CD4-positive, CD25-positive, alpha-beta regulatory T cell (primary cell): ENCODE data around the gene FAM20C. TPM values are rescaled to one million over a fixed set of nuclear protein-coding genes. Genes with fewer than 3 reads are reported as not detected.
A peak's percentile ranks its signal among the peaks of the same experiment; 100 is the strongest.
"Not testable (repeated sequence)": the region's sequence is repeated elsewhere in the genome, so short reads cannot be mapped to it uniquely, and the experiment has no call there.

ENCODE experiments used
- ATAC-seq, 2 donors: fragments of 150-1000 bp; cut with Tn5 transposase; one replicate each; pipeline ENCODE4 v1.10.0; 2021; ENCODE audit warnings: low read depth in 2 of 2, moderate number of reproducible peaks in 2 of 2, moderate library complexity in 1 of 2
- DNase-seq, 3 donors: peaks; one replicate each; pipeline versions ENCODE4 v3.0.0 to v3.0.0-alpha.2; 2012 to 2022; ENCODE audit warnings: mixed read lengths in 1 of 3
- H3K27ac ChIP-seq: one replicate; pipeline ENCODE4 v1.7.0; 2013; ENCODE audit warnings: mild to moderate bottlenecking, low read length; ENCODE audit not compliant: insufficient read depth, poor library complexity, severe bottlenecking
- H3K27me3 ChIP-seq: one replicate; pipeline ENCODE4 v1.7.0; 2013; ENCODE audit warnings: low read length; ENCODE audit not compliant: control insufficient read depth, insufficient read depth
- H3K36me3 ChIP-seq: one replicate; pipeline ENCODE4 v1.7.0; 2013; ENCODE audit warnings: mild to moderate bottlenecking, low read length, moderate library complexity; ENCODE audit not compliant: control insufficient read depth, insufficient read depth
- H3K4me1 ChIP-seq: 2 replicates; pipeline ENCODE4 v1.7.0; 2013; ENCODE audit warnings: mild to moderate bottlenecking, low read length; ENCODE audit not compliant: insufficient read depth, control insufficient read depth, poor library complexity, severe bottlenecking
- H3K4me3 ChIP-seq: one replicate; pipeline ENCODE4 v1.7.0; 2013; ENCODE audit warnings: low read depth, mild to moderate bottlenecking, low read length, moderate library complexity
- H3K9me3 ChIP-seq, 2 experiments: 1 replicate in 1 of 2; 2 replicates in 1 of 2; pipeline ENCODE4 v1.7.0; 2013; ENCODE audit warnings: low read length in 2 of 2, mild to moderate bottlenecking in 1 of 2, moderate library complexity in 1 of 2; ENCODE audit not compliant: control insufficient read depth in 2 of 2
- H3K27ac Mint-ChIP-seq, 3 donors: one replicate each; pipeline ENCODE4 v1.8.0; 2020 to 2022; ENCODE audit warnings: mild to moderate bottlenecking in 3 of 3, mixed read lengths in 3 of 3, moderate library complexity in 2 of 3
- H3K27me3 Mint-ChIP-seq: one replicate; pipeline ENCODE4 v1.8.0; 2022; ENCODE audit warnings: mild to moderate bottlenecking, mixed read lengths
- H3K36me3 Mint-ChIP-seq: one replicate; pipeline ENCODE4 v1.8.0; 2020; ENCODE audit warnings: mixed read lengths
- H3K4me1 Mint-ChIP-seq, 4 donors: one replicate each; pipeline ENCODE4 v1.8.0; 2020 to 2022; ENCODE audit warnings: mixed read lengths in 4 of 4, mild to moderate bottlenecking in 1 of 4
- H3K4me3 Mint-ChIP-seq, 4 donors: one replicate each; pipeline ENCODE4 v1.8.0; 2020 to 2022; ENCODE audit warnings: mild to moderate bottlenecking in 4 of 4, mixed read lengths in 4 of 4, moderate library complexity in 3 of 4
- H3K9me3 Mint-ChIP-seq, 7 donors: one replicate each; pipeline ENCODE4 v1.8.0; 2020 to 2022; ENCODE audit warnings: mixed read lengths in 7 of 7, mild to moderate bottlenecking in 3 of 7, moderate library complexity in 2 of 7
- polyA plus RNA-seq, 4 donors: library from polyadenylated mRNA; unstranded; fragments of 300-500 nt; fragmentation: Illumina TruSeq; gene quantifications; one replicate each; pipeline ENCODE4 v1.2.3, GENCODE V29; 2021
- total RNA-seq: library from RNA; stranded (reverse); gene quantifications from one replicate; pipeline ENCODE4 v1.2.3, GENCODE V29; 2022

FAM20C gene
- total and polyA plus RNA-seq, 5 donors from 2014 or later = not detected

GRCh38 chr7:263483-264351 lies 71.3 kb downstream of the FAM20C start:
- not testable (repeated sequence) for ATAC-seq, H3K4me1 ChIP-seq, H3K4me3 ChIP-seq, H3K4me1 Mint-ChIP-seq, H3K9me3 ChIP-seq, H3K27ac ChIP-seq, H3K27me3 Mint-ChIP-seq, H3K36me3 ChIP-seq, H3K4me3 Mint-ChIP-seq, H3K9me3 Mint-ChIP-seq, H3K36me3 Mint-ChIP-seq, H3K27me3 ChIP-seq
- H3K27ac Mint-ChIP-seq = peak overlapping the region in 1 of 3 donors; percentile 65
- DNase-seq = peak; percentile 7 to 61 (median 48)

GRCh38 chr7:264541-265191 lies 72.3 kb downstream of the FAM20C start:
- H3K27me3 Mint-ChIP-seq = no peaks in the 10 kb centered on the region
- H3K4me1 Mint-ChIP-seq = peaks cover 0 to 6% (median 0%) of the 10 kb centered on the region in 4 donors
- peaks cover 0 to 5% (median 1%) of the 10 kb centered on the region in 7 donors for H3K9me3 Mint-ChIP-seq
- no peak overlapping the region for H3K4me3 ChIP-seq
- H3K36me3 ChIP-seq = no peaks in the 10 kb centered on the region
- ATAC-seq (no peak), DNase-seq (no peak)
- no peak overlapping the region for H3K4me3 Mint-ChIP-seq
- no peak overlapping the region for H3K27ac ChIP-seq
- no peaks in the 10 kb centered on the region for H3K27me3 ChIP-seq
- no peaks in the 10 kb centered on the region for H3K36me3 Mint-ChIP-seq
- H3K9me3 ChIP-seq = peaks cover 0 to 4% of the 10 kb centered on the region in 2 experiments
- H3K4me1 ChIP-seq = no peaks in the 10 kb centered on the region
- H3K27ac Mint-ChIP-seq = peak overlapping the region in 1 of 3 donors; percentile 65

DNA sequence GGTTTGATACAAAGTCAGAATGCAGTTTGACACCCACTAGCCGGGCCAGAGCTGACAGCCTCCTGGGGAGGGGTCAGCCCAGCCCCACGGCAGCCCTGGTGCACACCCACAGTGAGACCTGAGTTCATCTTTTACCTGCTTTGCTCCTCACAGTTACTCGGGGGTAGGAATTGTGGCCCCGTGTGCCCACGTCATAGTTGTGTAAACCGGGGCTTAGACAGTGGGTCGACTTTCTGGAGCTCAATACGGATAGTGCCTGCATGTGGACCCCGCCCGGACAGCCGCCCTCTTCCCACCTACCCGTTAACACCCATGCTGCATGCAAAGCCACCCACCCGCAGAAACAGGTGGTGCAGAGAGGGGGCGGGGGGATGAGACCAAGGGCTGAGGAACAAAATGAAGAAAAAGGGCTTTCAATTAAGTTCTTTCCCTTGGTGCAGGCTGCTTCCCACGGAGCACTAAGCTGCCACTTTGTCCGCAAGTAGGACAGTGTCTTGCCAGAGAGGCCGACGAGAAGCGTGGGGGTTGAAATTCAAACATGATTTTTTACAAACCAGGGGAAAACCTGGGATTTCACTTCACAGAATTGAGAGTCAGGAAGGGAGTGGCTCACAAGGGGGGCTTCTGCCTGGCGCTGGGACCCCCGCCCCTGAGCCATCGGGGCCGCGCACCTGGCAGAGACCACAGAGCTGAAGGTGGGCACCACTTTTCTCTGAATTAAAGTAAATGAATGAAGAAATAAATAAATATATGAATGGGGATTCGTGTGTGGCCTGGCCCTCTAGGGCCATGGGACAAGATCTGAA lies 73.0 kb downstream of the FAM20C start:
- no peaks in the 10 kb centered on the region for H3K36me3 ChIP-seq
- no peaks in the 10 kb centered on the region for H3K27me3 ChIP-seq
- Mint-ChIP-seq H3K4me1 (peaks cover 0 to 6% (median 0%) of the 10 kb centered on the region in 4 donors), H3K9me3 (peaks cover 0 to 5% (median 1%) of the 10 kb centered on the region in 7 donors), H3K27ac (no peak overlapping the region), H3K4me3 (no peak overlapping the region), H3K36me3 (no peaks in the 10 kb centered on the region), H3K27me3 (no peaks in the 10 kb centered on the region)
- DNase-seq (no peak), ATAC-seq (no peak)
- H3K9me3 ChIP-seq = peaks cover 0 to 4% of the 10 kb centered on the region in 2 experiments
- H3K4me1 ChIP-seq = no peaks in the 10 kb centered on the region
- H3K27ac ChIP-seq = no peak overlapping the region
- no peak overlapping the region for H3K4me3 ChIP-seq

DNA sequence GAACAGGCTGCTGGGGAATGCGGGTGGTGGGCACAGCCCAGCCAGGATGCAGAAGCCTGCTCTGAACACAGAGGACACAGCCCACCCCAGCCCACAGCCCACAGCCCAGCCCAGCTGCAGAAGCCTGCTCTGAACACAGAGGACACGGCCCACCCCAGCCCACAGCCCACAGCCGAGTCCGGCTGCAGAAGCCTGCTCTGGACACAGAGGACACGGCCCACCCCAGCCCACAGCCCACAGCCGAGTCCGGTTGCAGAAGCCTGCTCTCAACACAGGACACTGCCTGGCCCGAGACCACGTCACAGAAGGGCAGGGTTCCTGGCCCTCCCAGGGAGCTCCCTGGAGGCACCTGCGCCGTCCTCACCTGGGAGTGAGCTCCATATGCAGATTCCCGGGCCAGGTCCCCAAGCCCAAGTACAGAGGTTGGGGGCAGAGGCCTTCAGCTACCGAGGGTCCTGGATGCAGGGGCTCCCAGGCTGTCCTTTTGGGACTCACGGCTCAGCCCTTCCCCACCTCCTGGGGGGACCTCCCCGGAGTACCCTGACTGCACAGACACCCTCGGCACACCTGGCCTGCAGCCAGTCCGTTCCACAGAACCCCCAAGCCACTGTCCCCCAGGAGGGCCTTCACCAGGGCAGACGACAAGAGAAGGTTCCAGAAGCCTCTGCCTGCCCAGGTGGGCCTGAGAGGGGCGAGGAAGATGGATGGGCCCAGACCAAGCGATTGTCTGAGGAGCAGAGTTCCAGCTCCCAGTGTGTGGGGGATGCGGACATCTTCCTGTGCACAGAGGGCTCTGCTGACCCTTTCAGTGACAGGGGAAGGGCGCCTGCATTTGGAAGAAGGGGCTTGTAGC lies 73.9 kb downstream of the FAM20C start:
- Mint-ChIP-seq H3K27me3 (no peaks in the 10 kb centered on the region), H3K27ac (no peak overlapping the region), H3K9me3 (peaks cover 0 to 6% (median 1%) of the 10 kb centered on the region in 7 donors), H3K4me1 (peaks cover 0 to 6% (median 0%) of the 10 kb centered on the region in 4 donors), H3K4me3 (no peak overlapping the region), H3K36me3 (no peaks in the 10 kb centered on the region)
- Histone ChIP-seq H3K27ac (no peak overlapping the region), H3K4me1 (no peaks in the 10 kb centered on the region), H3K36me3 (no peaks in the 10 kb centered on the region), H3K4me3 (no peak overlapping the region), H3K27me3 (no peaks in the 10 kb centered on the region), H3K9me3 (peaks cover 0 to 4% of the 10 kb centered on the region in 2 experiments)
- DNase-seq (no peak), ATAC-seq (no peak)

DNA sequence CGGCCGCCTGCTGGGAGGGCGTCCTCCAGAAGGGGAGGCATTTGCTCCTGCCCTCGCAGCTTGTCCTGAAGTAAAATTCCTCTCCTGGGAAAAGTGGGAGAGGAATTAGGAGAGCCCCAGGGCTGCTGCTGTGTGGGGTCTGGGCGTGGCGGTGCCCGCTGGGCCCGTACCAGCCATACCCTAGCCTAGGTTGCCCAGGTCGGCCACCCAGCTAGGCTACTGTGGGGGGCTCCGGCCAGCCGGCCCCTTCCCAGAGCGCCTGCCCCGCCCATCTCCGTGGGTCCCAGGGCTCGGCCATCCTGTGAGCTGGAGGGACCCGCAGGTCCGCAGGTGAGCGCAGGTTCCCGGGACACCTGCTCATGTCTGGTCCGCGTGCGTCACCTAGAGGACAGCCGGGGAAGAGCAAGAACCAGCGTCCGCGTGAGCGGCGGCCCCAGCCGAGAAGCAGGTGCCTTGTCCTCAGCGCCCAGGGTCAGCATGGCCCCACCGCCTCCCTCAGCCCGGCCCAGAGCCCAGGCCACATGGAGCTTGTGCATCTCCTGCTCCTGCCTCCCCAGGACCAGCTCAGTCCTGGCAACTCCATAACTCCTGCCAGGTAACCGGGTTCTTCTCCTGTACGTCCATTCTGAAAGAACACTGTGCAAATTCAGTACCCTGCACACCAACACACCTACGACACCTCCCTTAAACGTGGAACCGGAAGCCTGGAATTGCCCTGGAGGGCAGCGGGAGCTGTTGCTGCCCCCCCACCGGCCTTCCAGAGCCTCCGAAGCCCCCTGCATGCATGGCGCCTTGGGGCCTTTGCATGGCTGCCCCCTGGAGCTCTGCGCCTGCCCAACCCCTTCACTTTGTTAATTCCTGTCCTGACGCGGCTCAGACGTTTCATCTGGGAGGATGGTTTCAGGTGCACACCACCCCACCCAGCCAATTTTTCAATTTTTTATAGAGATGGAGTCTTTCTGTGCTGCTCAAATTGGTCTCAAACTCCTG lies 74.8 kb downstream of the FAM20C start:
- H3K36me3 ChIP-seq = no peaks in the 10 kb centered on the region
- Mint-ChIP-seq H3K36me3 (no peaks in the 10 kb centered on the region), H3K4me3 (no peak overlapping the region), H3K27ac (no peak overlapping the region), H3K4me1 (peaks cover 0 to 4% (median 0%) of the 10 kb centered on the region in 4 donors), H3K27me3 (no peaks in the 10 kb centered on the region), H3K9me3 (peaks cover 0 to 9% (median 1%) of the 10 kb centered on the region in 7 donors)
- H3K9me3 ChIP-seq = peaks cover 0 to 2% of the 10 kb centered on the region in 2 experiments
- no peak for ATAC-seq
- H3K27ac ChIP-seq = no peak overlapping the region
- H3K27me3 ChIP-seq = no peaks in the 10 kb centered on the region
- no peaks in the 10 kb centered on the region for H3K4me1 ChIP-seq
- DNase-seq = no peak
- H3K4me3 ChIP-seq = no peak overlapping the region

- no peak overlapping the region for H3K27ac ChIP-seq
- peaks cover 0 to 6% of the 10 kb centered on the region in 2 experiments for H3K9me3 ChIP-seq
- H3K4me1 ChIP-seq = no peaks in the 10 kb centered on the region
- Mint-ChIP-seq H3K27ac (no peak overlapping the region), H3K4me1 (no peaks in the 10 kb centered on the region), H3K4me3 (no peak overlapping the region), H3K9me3 (peaks cover 0 to 12% (median 5%) of the 10 kb centered on the region in 7 donors), H3K36me3 (no peaks in the 10 kb centered on the region), H3K27me3 (no peaks in the 10 kb centered on the region)
- DNase-seq = no peak
- no peaks in the 10 kb centered on the region for H3K27me3 ChIP-seq
- no peak for ATAC-seq
- H3K4me3 ChIP-seq = no peak overlapping the region
- H3K36me3 ChIP-seq = no peaks in the 10 kb centered on the region
Observed at GRCh38 chr7:268991-269390, 76.6 kb downstream of the FAM20C start.
